Choroid plexus epithelial cell (primary cell): ENCODE data around the gene MBP.

Experiments used
- DNase-seq: peaks from one replicate; pipeline ENCODE4 v3.0.0-alpha.2; 2010; ENCODE audit warnings: low read depth
- H3K4me3 ChIP-seq: 2 replicates; pipeline ENCODE4 v1.5.1; 2011; ENCODE audit warnings: low read depth, mild to moderate bottlenecking, control low read depth, low read length, moderate library complexity
- CTCF ChIP-seq: conservative IDR thresholded peaks from 2 replicates; pipeline ENCODE4 v1.5.1; 2011; ENCODE audit warnings: low read depth, mild to moderate bottlenecking, control low read depth, inconsistent platforms, low read length, moderate library complexity

The MBP gene

GRCh38 chr18:77110936-77111335, 21.6 kb downstream of the MBP start:
- no peak for TF ChIP-seq CTCF
- no peak overlapping the region for H3K4me3 ChIP-seq
- DNase-seq = no peak

- no peak overlapping the region for H3K4me3 ChIP-seq
- TF ChIP-seq CTCF = peak; percentile 16
- DNase-seq = no peak
These were observed 22.2 kb downstream of the MBP start for GRCh38 chr18:77110400-77110799.

GRCh38 chr18:77109648-77110019, 22.9 kb downstream of the MBP start:
- DNase-seq = no peak
- H3K4me3 ChIP-seq = no peak overlapping the region
- TF ChIP-seq CTCF = no peak

GRCh38 chr18:77108821-77109647, 23.5 kb downstream of the MBP start:
- no peak for DNase-seq
- H3K4me3 ChIP-seq = no peak overlapping the region
- TF ChIP-seq CTCF = no peak

GRCh38 chr18:77108001-77108692, 24.4 kb downstream of the MBP start:
- TF ChIP-seq CTCF = no peak
- no peak overlapping the region for H3K4me3 ChIP-seq
- DNase-seq = peak; percentile 93

- H3K4me3 ChIP-seq = no peak overlapping the region
- peak; percentile 27 for DNase-seq
- no peak for TF ChIP-seq CTCF
These were observed 25.3 kb downstream of the MBP start for GRCh38 chr18:77107292-77107691.

- DNase-seq = no peak
- no peak for TF ChIP-seq CTCF
- no peak overlapping the region for H3K4me3 ChIP-seq
These were observed 26.3 kb downstream of the MBP start for GRCh38 chr18:77106331-77106730.
